Body of pancreas (tissue), 4 donors: ENCODE data around the gene ASPRV1. TPM values are rescaled to one million over a fixed set of nuclear protein-coding genes. Genes with fewer than 3 reads are reported as not detected.

Source experiments
- ATAC-seq: fragments of 150-250 bp; one replicate; pipeline ENCODE4 v1.9.1; 2016
- DNase-seq, 4 donors: peaks; one replicate each; pipeline ENCODE4 v3.0.0-alpha.2; 2019
- H3K27ac ChIP-seq, 4 donors: fragments of 200-600 bp; sonication (generic); 1 replicate in 3 of 4; 2 replicates in 1 of 4; pipeline versions ENCODE4 v1.5.1 to v1.6.1; 2016 to 2019; ENCODE audit warnings: mild to moderate bottlenecking in 1 of 4, mixed read lengths in 1 of 4, moderate library complexity in 1 of 4
- H3K27me3 ChIP-seq, 2 donors: fragments of 200-600 bp; sonication (generic); one replicate each; pipeline ENCODE4 v1.6.0; 2016; ENCODE audit warnings: mild to moderate bottlenecking in 1 of 2
- H3K36me3 ChIP-seq, 2 donors: fragments of 200-600 bp; sonication (generic); replicated peaks in 1 of 2; 2 replicates each; pipeline ENCODE4 v1.5.1; 2016; ENCODE audit warnings: low read depth in 2 of 2; ENCODE audit not compliant: insufficient read depth in 1 of 2
- H3K4me1 ChIP-seq: fragments of 200-600 bp; sonication (generic); one replicate; pipeline ENCODE4 v1.6.0; 2016
- H3K4me3 ChIP-seq, 2 donors: fragments of 200-600 bp; sonication (generic); 1 replicate in 1 of 2; 2 replicates in 1 of 2; pipeline ENCODE4 v1.5.1; 2016 to 2019
- H3K9me3 ChIP-seq, 3 donors: fragments of 200-600 bp; sonication (generic); 1 replicate in 2 of 3; 2 replicates in 1 of 3; pipeline ENCODE4 v1.5.1; 2016
- POLR2A ChIP-seq, 3 donors: fragments of 450-650 bp; IDR thresholded peaks; one replicate each; pipeline ENCODE4 v1.6.1; 2016; ENCODE audit warnings: antibody characterized with exemption in 3 of 3, mild to moderate bottlenecking in 2 of 3
- WGBS, 2 donors: methylation state at CpG; one replicate each; pipeline ENCODE4 v1.1.5; 2017; 5-methylcytosine and 5-hydroxymethylcytosine counted together
- intact Hi-C: fragments of 100-400 bp; cut with DNase I; formaldehyde crosslinking; loops from one replicate; pipeline ENCODE4 v1.15.1; 2023
- total RNA-seq, 2 donors: library from RNA; depleted of rRNA; stranded (reverse); fragments of >200 nt; gene quantifications; one replicate each; pipeline ENCODE4 v1.1.0, GENCODE V29; 2016
- TF ChIP-seq, protein P1 (sequence below), 7 experiments: fragments of 450-650 bp in 4 of 7; fragments of 200-600 bp in 3 of 7; sonication (generic) in 3 of 7; IDR thresholded peaks; one replicate each; pipeline ENCODE4 v1.5.1; 2016 to 2019; ENCODE audit warnings: antibody characterized with exemption in 7 of 7

The ASPRV1 gene
- total RNA-seq, 2 donors from 2014 or later, result 0.33 TPM; not detected in 1

DNA sequence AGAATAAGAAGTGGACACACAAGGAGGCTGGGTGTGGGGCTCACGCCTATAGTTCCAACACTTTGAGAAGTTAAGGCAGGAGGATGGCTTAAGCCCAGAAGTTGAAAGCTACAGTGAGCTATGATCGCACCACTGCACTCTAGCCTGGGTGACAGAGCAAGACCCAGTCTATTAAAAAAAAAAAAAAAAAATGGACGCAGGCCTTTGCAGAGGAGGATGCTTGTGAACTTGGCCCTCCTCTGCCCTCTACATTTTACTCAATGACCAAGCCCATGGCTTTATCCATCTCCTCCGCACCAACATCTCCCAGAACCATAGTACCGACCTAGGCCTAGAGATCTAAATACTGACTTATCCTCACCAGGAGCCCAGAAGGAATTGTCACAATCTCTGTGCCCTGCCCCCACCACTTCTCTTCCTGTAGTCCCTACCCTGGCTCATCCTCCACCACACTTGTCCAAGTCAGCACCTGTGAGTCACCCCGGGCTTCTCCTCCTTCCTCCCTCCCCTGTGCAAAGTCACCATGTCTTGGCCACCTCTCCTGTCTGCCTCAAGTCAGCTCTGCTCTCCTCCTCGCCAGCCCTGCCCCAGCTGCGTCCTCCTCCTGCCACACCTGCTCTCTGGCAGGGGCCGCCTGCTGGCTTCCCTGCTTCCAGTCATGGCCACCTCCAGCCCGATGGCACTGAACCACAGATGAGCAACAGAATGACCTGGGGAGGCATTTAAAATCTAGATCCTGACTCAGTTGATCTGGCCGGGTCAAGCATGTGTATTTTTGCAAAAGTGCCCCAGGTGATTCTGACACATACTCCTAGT lies 35.8 kb upstream of the ASPRV1 start:
- 88 to 89% methylated on average over 11 of the region's 11 CpGs for WGBS, 2 donors
- no peaks in the 10 kb centered on the region for H3K4me1 ChIP-seq
- H3K4me3 ChIP-seq, result no peak overlapping the region
- no peak for ATAC-seq
- DNase-seq, result peak in 2 of 4 donors; percentile 8 to 47
- H3K27me3 ChIP-seq, result no peaks in the 10 kb centered on the region
- intact Hi-C loops, result no loop called here
- H3K27ac ChIP-seq, result no peak overlapping the region
- H3K36me3 ChIP-seq, result no peaks in the 10 kb centered on the region
- no peaks in the 10 kb centered on the region for H3K9me3 ChIP-seq
- TF ChIP-seq POLR2A (IDR thresholded peaks at IDR 0.05), result no peak
- TF ChIP-seq, protein P1, sequence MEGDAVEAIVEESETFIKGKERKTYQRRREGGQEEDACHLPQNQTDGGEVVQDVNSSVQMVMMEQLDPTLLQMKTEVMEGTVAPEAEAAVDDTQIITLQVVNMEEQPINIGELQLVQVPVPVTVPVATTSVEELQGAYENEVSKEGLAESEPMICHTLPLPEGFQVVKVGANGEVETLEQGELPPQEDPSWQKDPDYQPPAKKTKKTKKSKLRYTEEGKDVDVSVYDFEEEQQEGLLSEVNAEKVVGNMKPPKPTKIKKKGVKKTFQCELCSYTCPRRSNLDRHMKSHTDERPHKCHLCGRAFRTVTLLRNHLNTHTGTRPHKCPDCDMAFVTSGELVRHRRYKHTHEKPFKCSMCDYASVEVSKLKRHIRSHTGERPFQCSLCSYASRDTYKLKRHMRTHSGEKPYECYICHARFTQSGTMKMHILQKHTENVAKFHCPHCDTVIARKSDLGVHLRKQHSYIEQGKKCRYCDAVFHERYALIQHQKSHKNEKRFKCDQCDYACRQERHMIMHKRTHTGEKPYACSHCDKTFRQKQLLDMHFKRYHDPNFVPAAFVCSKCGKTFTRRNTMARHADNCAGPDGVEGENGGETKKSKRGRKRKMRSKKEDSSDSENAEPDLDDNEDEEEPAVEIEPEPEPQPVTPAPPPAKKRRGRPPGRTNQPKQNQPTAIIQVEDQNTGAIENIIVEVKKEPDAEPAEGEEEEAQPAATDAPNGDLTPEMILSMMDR (IDR thresholded peaks at IDR 0.05), result no peak

DNA sequence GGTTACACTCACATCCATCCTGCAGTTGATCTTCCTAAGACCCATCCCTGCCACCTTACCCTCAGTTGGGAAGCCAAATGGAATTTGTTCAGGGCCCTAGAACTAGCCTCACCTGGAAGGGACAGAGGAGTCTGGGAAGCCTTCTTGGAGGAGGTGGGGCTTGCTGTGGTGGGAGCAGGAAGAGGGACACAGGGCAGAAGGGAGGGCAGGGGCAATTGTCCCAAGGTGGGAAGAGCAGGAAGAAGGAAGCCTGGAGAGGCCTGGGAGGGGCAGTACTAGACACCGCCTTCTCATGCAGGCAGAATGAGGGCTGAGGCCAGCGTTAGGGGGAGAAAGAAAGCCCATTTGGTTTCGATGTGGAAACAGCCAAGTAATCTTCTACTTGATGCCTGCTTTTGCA lies 34.1 kb upstream of the ASPRV1 start:
- H3K27me3 ChIP-seq, result no peaks in the 10 kb centered on the region
- no peaks in the 10 kb centered on the region for H3K9me3 ChIP-seq
- no peak overlapping the region for H3K27ac ChIP-seq
- intact Hi-C loops, result no loop called here
- TF ChIP-seq POLR2A (IDR thresholded peaks at IDR 0.05), result no peak
- TF ChIP-seq, protein P1 (IDR thresholded peaks at IDR 0.05), result no peak
- no peak for DNase-seq
- WGBS, 2 donors, result 95 to 97% methylated on average over 3 of the region's 3 CpGs
- H3K4me3 ChIP-seq, result no peak overlapping the region
- no peaks in the 10 kb centered on the region for H3K4me1 ChIP-seq
- ATAC-seq, result no peak
- no peaks in the 10 kb centered on the region for H3K36me3 ChIP-seq

DNA sequence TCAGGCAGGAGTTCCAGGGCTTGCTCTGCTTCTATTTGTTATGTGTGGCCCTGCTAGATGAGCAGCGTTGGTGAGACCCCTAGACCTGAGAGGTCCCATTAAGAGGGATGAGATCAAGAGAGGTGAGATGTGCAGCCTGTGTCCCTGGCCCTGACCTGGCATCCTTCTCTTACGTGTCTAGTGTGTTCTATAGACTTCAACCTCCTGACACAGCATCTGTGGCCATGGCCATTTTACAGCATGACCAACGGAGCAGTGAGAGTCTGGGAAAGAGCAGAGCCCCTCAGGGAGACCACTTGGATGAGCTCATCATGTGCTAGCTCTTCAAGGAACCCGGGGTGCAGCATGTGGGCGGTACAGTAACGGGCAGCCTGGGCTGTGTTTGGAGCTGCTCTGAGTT lies 32.7 kb upstream of the ASPRV1 start:
- H3K4me1 ChIP-seq, result no peaks in the 10 kb centered on the region
- intact Hi-C loops, result no loop called here
- no peak overlapping the region for H3K27ac ChIP-seq
- WGBS, 2 donors, result 90 to 93% methylated on average over 5 to 6 of the region's 6 CpGs
- DNase-seq (no peak), ATAC-seq (no peak)
- H3K4me3 ChIP-seq, result no peak overlapping the region
- TF ChIP-seq, protein P1 (IDR thresholded peaks at IDR 0.05), result no peak
- TF ChIP-seq POLR2A (IDR thresholded peaks at IDR 0.05), result no peak
- no peaks in the 10 kb centered on the region for H3K27me3 ChIP-seq
- H3K9me3 ChIP-seq, result no peaks in the 10 kb centered on the region
- H3K36me3 ChIP-seq, result no peaks in the 10 kb centered on the region

DNA sequence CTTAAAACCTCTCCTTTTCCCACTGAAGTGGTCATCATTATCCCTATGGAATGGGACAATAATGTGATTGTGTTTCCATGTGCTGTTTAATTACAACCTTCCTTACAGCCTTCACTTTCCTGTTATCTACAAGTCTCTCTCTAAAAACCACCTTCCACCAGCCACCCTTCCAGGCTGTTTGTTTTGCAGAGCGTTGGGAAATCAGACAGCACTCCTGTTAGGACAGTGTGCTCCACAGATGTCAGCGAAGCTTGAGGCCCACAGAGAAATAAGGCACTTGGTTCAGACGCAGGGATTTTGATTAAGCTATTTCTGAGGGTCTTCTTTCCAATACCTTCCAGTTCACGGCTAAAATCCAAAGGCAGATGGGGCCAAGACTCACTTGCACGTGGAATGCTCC lies 32.3 kb upstream of the ASPRV1 start:
- ATAC-seq, result no peak
- Histone ChIP-seq H3K36me3 (no peaks in the 10 kb centered on the region), H3K4me1 (no peaks in the 10 kb centered on the region), H3K9me3 (no peaks in the 10 kb centered on the region), H3K27me3 (no peaks in the 10 kb centered on the region), H3K27ac (no peak overlapping the region), H3K4me3 (no peak overlapping the region)
- no peak for DNase-seq
- WGBS, 2 donors, result 77 to 81% methylated on average over 5 of the region's 5 CpGs
- intact Hi-C loops, result no loop called here
- no peak for TF ChIP-seq POLR2A (IDR thresholded peaks at IDR 0.05)
- TF ChIP-seq, protein P1 (IDR thresholded peaks at IDR 0.05), result no peak

DNA sequence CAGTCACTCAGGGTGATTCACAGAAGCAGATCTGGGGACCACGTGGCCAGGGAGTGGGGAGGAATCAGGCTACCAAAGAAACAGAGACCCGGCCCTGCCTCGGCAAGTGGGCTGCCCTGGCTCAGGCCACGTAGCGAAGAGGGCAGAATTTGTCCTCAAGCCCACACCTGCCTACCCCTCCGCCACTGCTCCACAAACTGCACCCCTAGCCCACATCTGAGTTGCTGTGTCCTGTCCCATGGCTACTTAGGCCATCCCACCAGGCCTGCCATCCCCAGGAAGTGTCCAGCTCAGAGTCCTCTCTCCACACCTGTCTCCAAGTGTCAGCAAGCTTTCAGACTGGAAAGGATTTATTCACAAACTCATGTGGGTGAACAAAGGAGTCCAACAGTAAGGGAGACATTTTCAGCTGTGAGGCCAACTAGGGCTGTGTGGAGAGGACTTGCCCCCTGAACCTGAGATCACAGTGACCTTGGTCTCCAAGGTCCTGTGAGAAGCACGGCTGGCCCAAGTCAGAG lies 31.7 kb upstream of the ASPRV1 start:
- Histone ChIP-seq H3K27ac (no peak overlapping the region), H3K4me1 (no peaks in the 10 kb centered on the region), H3K4me3 (no peak overlapping the region), H3K36me3 (no peaks in the 10 kb centered on the region), H3K27me3 (no peaks in the 10 kb centered on the region), H3K9me3 (no peaks in the 10 kb centered on the region)
- DNase-seq (no peak), ATAC-seq (no peak)
- intact Hi-C loops, result no loop called here
- WGBS, 2 donors, result 81 to 84% methylated on average over 3 to 7 of the region's 7 CpGs
- TF ChIP-seq, protein P1 (IDR thresholded peaks at IDR 0.05), result no peak
- no peak for TF ChIP-seq POLR2A (IDR thresholded peaks at IDR 0.05)
